Measurements from ENCODE around the gene BMP6. TPM values are rescaled to one million over a fixed set of nuclear protein-coding genes. Genes with fewer than 3 reads are reported as not detected.

The BMP6 gene
- polyA plus RNA-seq, 1 donor from 2014 or later, result 2.4 TPM

GRCh38 chr6:7769702-7770101, 43.8 kb downstream of the BMP6 start:
- no peak overlapping the region for H3K4me3 ChIP-seq (ENCODE audit: low read length)
- H3K9me3 ChIP-seq (ENCODE audit: low read length), result no peaks in the 10 kb centered on the region
- H2AFZ ChIP-seq (ENCODE audit: low read depth, low read length), result no peak overlapping the region
- no peak overlapping the region for H3K27ac ChIP-seq (ENCODE audit: low read length)
- H3K9me2 ChIP-seq (ENCODE audit: insufficient read depth, low read length), result no peaks in the 10 kb centered on the region
- no peak overlapping the region for H3K9ac ChIP-seq (ENCODE audit: low read length)
- no peaks in the 10 kb centered on the region for H3K36me3 ChIP-seq (ENCODE audit: insufficient read depth, low read length)
- no peaks in the 10 kb centered on the region for H4K20me1 ChIP-seq (ENCODE audit: insufficient read depth)
- no peaks in the 10 kb centered on the region for H3F3A ChIP-seq (ENCODE audit: insufficient read depth, low read length, poor library complexity, severe bottlenecking)
- no peak for TF ChIP-seq MXI1 (conservative IDR thresholded peaks at IDR 0.05; ENCODE audit: poor library complexity, severe bottlenecking)
- no peaks in the 10 kb centered on the region for H3K79me2 ChIP-seq (replicated peaks; ENCODE audit: insufficient read depth, low read length)
- H3K27me3 ChIP-seq (ENCODE audit: insufficient read depth, low read depth, low read length), result no peaks in the 10 kb centered on the region
- H3K4me2 ChIP-seq (ENCODE audit: low read length), result no peak overlapping the region

GRCh38 chr6:7770111-7770510, 44.2 kb downstream of the BMP6 start:
- no peak overlapping the region for H3K4me2 ChIP-seq (ENCODE audit: low read length)
- no peaks in the 10 kb centered on the region for H3K36me3 ChIP-seq (ENCODE audit: insufficient read depth, low read length)
- H3K9me3 ChIP-seq (ENCODE audit: low read length), result no peaks in the 10 kb centered on the region
- H3K27me3 ChIP-seq (ENCODE audit: insufficient read depth, low read depth, low read length), result no peaks in the 10 kb centered on the region
- H2AFZ ChIP-seq (ENCODE audit: low read depth, low read length), result no peak overlapping the region
- H3F3A ChIP-seq (ENCODE audit: insufficient read depth, low read length, poor library complexity, severe bottlenecking), result no peaks in the 10 kb centered on the region
- no peaks in the 10 kb centered on the region for H3K79me2 ChIP-seq (replicated peaks; ENCODE audit: insufficient read depth, low read length)
- H3K9ac ChIP-seq (ENCODE audit: low read length), result no peak overlapping the region
- H3K27ac ChIP-seq (ENCODE audit: low read length), result no peak overlapping the region
- no peaks in the 10 kb centered on the region for H3K9me2 ChIP-seq (ENCODE audit: insufficient read depth, low read length)
- H4K20me1 ChIP-seq (ENCODE audit: insufficient read depth), result no peaks in the 10 kb centered on the region
- no peak for TF ChIP-seq SMC3 (conservative IDR thresholded peaks at IDR 0.05; ENCODE audit: poor library complexity)
- H3K4me3 ChIP-seq (ENCODE audit: low read length), result no peak overlapping the region

GRCh38 chr6:7770601-7771000, 44.7 kb downstream of the BMP6 start:
- Histone ChIP-seq H3K9me2 (ENCODE audit: insufficient read depth, low read length) (no peaks in the 10 kb centered on the region), H4K20me1 (ENCODE audit: insufficient read depth) (no peaks in the 10 kb centered on the region), H3K4me3 (ENCODE audit: low read length) (no peak overlapping the region), H3K27me3 (ENCODE audit: insufficient read depth, low read depth, low read length) (no peaks in the 10 kb centered on the region), H3K36me3 (ENCODE audit: insufficient read depth, low read length) (no peaks in the 10 kb centered on the region), H3K27ac (ENCODE audit: low read length) (no peak overlapping the region), H3K79me2 (replicated peaks; ENCODE audit: insufficient read depth, low read length) (no peaks in the 10 kb centered on the region), H3K9me3 (ENCODE audit: low read length) (no peaks in the 10 kb centered on the region), H3K4me2 (ENCODE audit: low read length) (no peak overlapping the region), H3K9ac (ENCODE audit: low read length) (no peak overlapping the region), H2AFZ (ENCODE audit: low read depth, low read length) (no peak overlapping the region), H3F3A (ENCODE audit: insufficient read depth, low read length, poor library complexity, severe bottlenecking) (no peaks in the 10 kb centered on the region)
- TF ChIP-seq TAF1 (IDR thresholded peaks at IDR 0.05; ENCODE audit: low read depth), result no peak
- no peak for TF ChIP-seq CTCF (IDR thresholded peaks at IDR 0.05; ENCODE audit: poor library complexity, severe bottlenecking)
- no peak for TF ChIP-seq EP300 (conservative IDR thresholded peaks at IDR 0.05; ENCODE audit: poor library complexity, severe bottlenecking)
- no peak for TF ChIP-seq RAD21 (conservative IDR thresholded peaks at IDR 0.05)
- TF ChIP-seq MXI1 (conservative IDR thresholded peaks at IDR 0.05; ENCODE audit: poor library complexity, severe bottlenecking), result no peak
- TF ChIP-seq SMC3 (conservative IDR thresholded peaks at IDR 0.05; ENCODE audit: poor library complexity), result no peak
- no peak for TF ChIP-seq EZH2 (IDR thresholded peaks at IDR 0.05; ENCODE audit: borderline replicate concordance, insufficient read depth, low read length, poor library complexity, severe bottlenecking)
- no peak for TF ChIP-seq POLR2AphosphoS5 (IDR thresholded peaks at IDR 0.05)
- TF ChIP-seq, protein P1, sequence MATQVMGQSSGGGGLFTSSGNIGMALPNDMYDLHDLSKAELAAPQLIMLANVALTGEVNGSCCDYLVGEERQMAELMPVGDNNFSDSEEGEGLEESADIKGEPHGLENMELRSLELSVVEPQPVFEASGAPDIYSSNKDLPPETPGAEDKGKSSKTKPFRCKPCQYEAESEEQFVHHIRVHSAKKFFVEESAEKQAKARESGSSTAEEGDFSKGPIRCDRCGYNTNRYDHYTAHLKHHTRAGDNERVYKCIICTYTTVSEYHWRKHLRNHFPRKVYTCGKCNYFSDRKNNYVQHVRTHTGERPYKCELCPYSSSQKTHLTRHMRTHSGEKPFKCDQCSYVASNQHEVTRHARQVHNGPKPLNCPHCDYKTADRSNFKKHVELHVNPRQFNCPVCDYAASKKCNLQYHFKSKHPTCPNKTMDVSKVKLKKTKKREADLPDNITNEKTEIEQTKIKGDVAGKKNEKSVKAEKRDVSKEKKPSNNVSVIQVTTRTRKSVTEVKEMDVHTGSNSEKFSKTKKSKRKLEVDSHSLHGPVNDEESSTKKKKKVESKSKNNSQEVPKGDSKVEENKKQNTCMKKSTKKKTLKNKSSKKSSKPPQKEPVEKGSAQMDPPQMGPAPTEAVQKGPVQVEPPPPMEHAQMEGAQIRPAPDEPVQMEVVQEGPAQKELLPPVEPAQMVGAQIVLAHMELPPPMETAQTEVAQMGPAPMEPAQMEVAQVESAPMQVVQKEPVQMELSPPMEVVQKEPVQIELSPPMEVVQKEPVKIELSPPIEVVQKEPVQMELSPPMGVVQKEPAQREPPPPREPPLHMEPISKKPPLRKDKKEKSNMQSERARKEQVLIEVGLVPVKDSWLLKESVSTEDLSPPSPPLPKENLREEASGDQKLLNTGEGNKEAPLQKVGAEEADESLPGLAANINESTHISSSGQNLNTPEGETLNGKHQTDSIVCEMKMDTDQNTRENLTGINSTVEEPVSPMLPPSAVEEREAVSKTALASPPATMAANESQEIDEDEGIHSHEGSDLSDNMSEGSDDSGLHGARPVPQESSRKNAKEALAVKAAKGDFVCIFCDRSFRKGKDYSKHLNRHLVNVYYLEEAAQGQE (IDR thresholded peaks at IDR 0.05; ENCODE audit: borderline replicate concordance), result no peak

Measured in neural cell (in vitro differentiated cells).